ENCODE measurements around the gene SIGLEC9. TPM values are rescaled to one million over a fixed set of nuclear protein-coding genes. Genes with fewer than 3 reads are reported as not detected.

The SIGLEC9 gene
- total and polyA plus RNA-seq, 2 of the 8 experiments (the other 6 are each of a cell fraction or from before 2014, with no cell fraction given): not detected

DNA sequence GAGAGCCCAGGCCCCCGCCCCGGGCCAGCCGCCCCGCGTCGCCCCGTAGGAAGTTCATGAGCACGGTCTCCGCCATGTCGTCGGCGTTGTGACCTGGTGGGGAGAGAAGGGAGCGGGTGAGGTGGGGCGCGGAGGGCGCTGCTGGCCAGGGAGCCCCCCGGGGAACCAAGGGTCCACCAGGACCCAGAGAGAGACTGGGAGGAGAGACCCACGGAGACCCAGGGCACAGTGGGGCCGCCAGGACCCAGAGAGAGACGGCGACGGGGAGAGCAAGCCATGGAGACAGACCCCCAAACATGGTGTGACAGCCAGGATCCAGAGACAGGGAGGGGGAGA lies 25.7 kb upstream of the SIGLEC9 start (continued):
- TF ChIP-seq, protein P1, sequence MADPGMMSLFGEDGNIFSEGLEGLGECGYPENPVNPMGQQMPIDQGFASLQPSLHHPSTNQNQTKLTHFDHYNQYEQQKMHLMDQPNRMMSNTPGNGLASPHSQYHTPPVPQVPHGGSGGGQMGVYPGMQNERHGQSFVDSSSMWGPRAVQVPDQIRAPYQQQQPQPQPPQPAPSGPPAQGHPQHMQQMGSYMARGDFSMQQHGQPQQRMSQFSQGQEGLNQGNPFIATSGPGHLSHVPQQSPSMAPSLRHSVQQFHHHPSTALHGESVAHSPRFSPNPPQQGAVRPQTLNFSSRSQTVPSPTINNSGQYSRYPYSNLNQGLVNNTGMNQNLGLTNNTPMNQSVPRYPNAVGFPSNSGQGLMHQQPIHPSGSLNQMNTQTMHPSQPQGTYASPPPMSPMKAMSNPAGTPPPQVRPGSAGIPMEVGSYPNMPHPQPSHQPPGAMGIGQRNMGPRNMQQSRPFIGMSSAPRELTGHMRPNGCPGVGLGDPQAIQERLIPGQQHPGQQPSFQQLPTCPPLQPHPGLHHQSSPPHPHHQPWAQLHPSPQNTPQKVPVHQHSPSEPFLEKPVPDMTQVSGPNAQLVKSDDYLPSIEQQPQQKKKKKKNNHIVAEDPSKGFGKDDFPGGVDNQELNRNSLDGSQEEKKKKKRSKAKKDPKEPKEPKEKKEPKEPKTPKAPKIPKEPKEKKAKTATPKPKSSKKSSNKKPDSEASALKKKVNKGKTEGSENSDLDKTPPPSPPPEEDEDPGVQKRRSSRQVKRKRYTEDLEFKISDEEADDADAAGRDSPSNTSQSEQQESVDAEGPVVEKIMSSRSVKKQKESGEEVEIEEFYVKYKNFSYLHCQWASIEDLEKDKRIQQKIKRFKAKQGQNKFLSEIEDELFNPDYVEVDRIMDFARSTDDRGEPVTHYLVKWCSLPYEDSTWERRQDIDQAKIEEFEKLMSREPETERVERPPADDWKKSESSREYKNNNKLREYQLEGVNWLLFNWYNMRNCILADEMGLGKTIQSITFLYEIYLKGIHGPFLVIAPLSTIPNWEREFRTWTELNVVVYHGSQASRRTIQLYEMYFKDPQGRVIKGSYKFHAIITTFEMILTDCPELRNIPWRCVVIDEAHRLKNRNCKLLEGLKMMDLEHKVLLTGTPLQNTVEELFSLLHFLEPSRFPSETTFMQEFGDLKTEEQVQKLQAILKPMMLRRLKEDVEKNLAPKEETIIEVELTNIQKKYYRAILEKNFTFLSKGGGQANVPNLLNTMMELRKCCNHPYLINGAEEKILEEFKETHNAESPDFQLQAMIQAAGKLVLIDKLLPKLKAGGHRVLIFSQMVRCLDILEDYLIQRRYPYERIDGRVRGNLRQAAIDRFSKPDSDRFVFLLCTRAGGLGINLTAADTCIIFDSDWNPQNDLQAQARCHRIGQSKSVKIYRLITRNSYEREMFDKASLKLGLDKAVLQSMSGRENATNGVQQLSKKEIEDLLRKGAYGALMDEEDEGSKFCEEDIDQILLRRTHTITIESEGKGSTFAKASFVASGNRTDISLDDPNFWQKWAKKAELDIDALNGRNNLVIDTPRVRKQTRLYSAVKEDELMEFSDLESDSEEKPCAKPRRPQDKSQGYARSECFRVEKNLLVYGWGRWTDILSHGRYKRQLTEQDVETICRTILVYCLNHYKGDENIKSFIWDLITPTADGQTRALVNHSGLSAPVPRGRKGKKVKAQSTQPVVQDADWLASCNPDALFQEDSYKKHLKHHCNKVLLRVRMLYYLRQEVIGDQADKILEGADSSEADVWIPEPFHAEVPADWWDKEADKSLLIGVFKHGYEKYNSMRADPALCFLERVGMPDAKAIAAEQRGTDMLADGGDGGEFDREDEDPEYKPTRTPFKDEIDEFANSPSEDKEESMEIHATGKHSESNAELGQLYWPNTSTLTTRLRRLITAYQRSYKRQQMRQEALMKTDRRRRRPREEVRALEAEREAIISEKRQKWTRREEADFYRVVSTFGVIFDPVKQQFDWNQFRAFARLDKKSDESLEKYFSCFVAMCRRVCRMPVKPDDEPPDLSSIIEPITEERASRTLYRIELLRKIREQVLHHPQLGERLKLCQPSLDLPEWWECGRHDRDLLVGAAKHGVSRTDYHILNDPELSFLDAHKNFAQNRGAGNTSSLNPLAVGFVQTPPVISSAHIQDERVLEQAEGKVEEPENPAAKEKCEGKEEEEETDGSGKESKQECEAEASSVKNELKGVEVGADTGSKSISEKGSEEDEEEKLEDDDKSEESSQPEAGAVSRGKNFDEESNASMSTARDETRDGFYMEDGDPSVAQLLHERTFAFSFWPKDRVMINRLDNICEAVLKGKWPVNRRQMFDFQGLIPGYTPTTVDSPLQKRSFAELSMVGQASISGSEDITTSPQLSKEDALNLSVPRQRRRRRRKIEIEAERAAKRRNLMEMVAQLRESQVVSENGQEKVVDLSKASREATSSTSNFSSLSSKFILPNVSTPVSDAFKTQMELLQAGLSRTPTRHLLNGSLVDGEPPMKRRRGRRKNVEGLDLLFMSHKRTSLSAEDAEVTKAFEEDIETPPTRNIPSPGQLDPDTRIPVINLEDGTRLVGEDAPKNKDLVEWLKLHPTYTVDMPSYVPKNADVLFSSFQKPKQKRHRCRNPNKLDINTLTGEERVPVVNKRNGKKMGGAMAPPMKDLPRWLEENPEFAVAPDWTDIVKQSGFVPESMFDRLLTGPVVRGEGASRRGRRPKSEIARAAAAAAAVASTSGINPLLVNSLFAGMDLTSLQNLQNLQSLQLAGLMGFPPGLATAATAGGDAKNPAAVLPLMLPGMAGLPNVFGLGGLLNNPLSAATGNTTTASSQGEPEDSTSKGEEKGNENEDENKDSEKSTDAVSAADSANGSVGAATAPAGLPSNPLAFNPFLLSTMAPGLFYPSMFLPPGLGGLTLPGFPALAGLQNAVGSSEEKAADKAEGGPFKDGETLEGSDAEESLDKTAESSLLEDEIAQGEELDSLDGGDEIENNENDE (IDR thresholded peaks at IDR 0.05; ENCODE audit: insufficient replicate concordance, low read length): no peak
- TF ChIP-seq ZNF274 (IDR thresholded peaks at IDR 0.05; ENCODE audit: borderline replicate concordance, extremely low read depth, low read length): no peak
- no peak for TF ChIP-seq SP4 (IDR thresholded peaks at IDR 0.05; ENCODE audit: low read length)
- no peak for TF ChIP-seq KDM5A (IDR thresholded peaks at IDR 0.05; ENCODE audit: low read length)
- no peak for TF ChIP-seq BRCA1 (IDR thresholded peaks at IDR 0.05; ENCODE audit: low read depth, low read length)
- TF ChIP-seq RBBP5 (IDR thresholded peaks at IDR 0.05; ENCODE audit: borderline replicate concordance, low read depth, low read length): no peak
- TF ChIP-seq JUND (IDR thresholded peaks at IDR 0.05; ENCODE audit: low read length): no peak
- no peak for TF ChIP-seq HDAC2 (IDR thresholded peaks at IDR 0.05; ENCODE audit: borderline replicate concordance in 1 of 2, low read depth in 2 of 2, low read length in 2 of 2)
- TF ChIP-seq RFX5 (IDR thresholded peaks at IDR 0.05; ENCODE audit: borderline replicate concordance, low read depth, low read length): no peak
- TF ChIP-seq, protein P2, sequence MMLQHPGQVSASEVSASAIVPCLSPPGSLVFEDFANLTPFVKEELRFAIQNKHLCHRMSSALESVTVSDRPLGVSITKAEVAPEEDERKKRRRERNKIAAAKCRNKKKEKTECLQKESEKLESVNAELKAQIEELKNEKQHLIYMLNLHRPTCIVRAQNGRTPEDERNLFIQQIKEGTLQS (IDR thresholded peaks at IDR 0.05; ENCODE audit: insufficient read depth, low read depth, low read length): no peak
- TF ChIP-seq SAP30 (IDR thresholded peaks at IDR 0.05; ENCODE audit: insufficient read depth, insufficient replicate concordance, low read length): no peak
- no peak for TF ChIP-seq SP1 (IDR thresholded peaks at IDR 0.05; ENCODE audit: low read depth, low read length)

All from H1 (cell line).